SK-N-SH (cell line): ENCODE measurements around the gene EIF2D. TPM values are rescaled to one million over a fixed set of nuclear protein-coding genes. Genes with fewer than 3 reads are reported as not detected.
A peak's percentile ranks its signal among the peaks of the same experiment; 100 is the strongest.

ENCODE experiments used
- CTCF ChIA-PET: fragments of 300-600, 350-600 bp; formaldehyde crosslinking; extraction: SDS; loops from one replicate; lab custom pipeline; 2021; lab: Yijun Ruan, JAX
- POLR2A ChIA-PET: fragments of 350-600 bp; sonication (Branson Sonifier 250); formaldehyde crosslinking; extraction: SDS; loops from one replicate; lab custom pipeline; 2020; ENCODE audit warnings: antibody characterized with exemption, inconsistent platforms; lab: Yijun Ruan, JAX
- DNase-seq: peaks from one replicate; pipeline ENCODE4 v3.0.0; 2012
- H2AFZ ChIP-seq: fragments of 200-600 bp; sonication (generic); 2 replicates; pipeline ENCODE4 v1.8.1; 2016; ENCODE audit warnings: antibody characterized with exemption, mild to moderate bottlenecking, low read depth
- H3F3A ChIP-seq: fragments of 200-600 bp; sonication (generic); replicated peaks from 2 replicates; pipeline ENCODE3; 2016; ENCODE audit warnings: antibody characterized with exemption, mild to moderate bottlenecking; ENCODE audit not compliant: insufficient read depth
- H3K27ac ChIP-seq, 2 experiments: fragments of 200-500 bp in 1 of 2; fragments of 200-600 bp in 1 of 2; sonication (Bioruptor generic) in 1 of 2; sonication (generic), shearing (Covaris generic) in 1 of 2; 2 replicates each; pipeline versions ENCODE4 v1.5.1 to v1.6.1; 2014 to 2016; ENCODE audit warnings: low read depth in 2 of 2, inconsistent platforms in 1 of 2, low read length in 1 of 2, mild to moderate bottlenecking in 1 of 2, mixed read lengths in 1 of 2
- H3K27me3 ChIP-seq: fragments of 200-600 bp; sonication (generic), shearing (Covaris generic); 2 replicates; pipeline ENCODE4 v1.6.1; 2016; ENCODE audit warnings: mixed run types; ENCODE audit not compliant: insufficient read depth
- H3K36me3 ChIP-seq, 2 experiments: fragments of 200-500 bp in 1 of 2; fragments of 200-600 bp in 1 of 2; sonication (Bioruptor generic) in 1 of 2; sonication (generic) in 1 of 2; replicated peaks in 1 of 2; 2 replicates each; pipeline versions ENCODE3 to v1.5.1; 2014 to 2016; ENCODE audit warnings: low read length in 1 of 2, mild to moderate bottlenecking in 1 of 2; ENCODE audit not compliant: insufficient read depth in 2 of 2, control insufficient read depth in 1 of 2
- H3K4me1 ChIP-seq, 2 experiments: fragments of 200-500 bp in 1 of 2; fragments of 200-600 bp in 1 of 2; sonication (Bioruptor generic) in 1 of 2; sonication (generic), shearing (Covaris generic) in 1 of 2; 2 replicates each; pipeline versions ENCODE4 v1.5.1 to v1.6.1; 2014 to 2016; ENCODE audit warnings: low read depth in 1 of 2, low read length in 1 of 2, mixed run types in 1 of 2; ENCODE audit not compliant: insufficient read depth in 2 of 2, control insufficient read depth in 1 of 2
- H3K4me2 ChIP-seq: fragments of 200-600 bp; sonication (generic), shearing (Covaris generic); 2 replicates; pipeline ENCODE4 v1.6.1; 2017; ENCODE audit warnings: mixed run types
- H3K4me3 ChIP-seq, 2 experiments: fragments of 200-500 bp in 1 of 2; fragments of 200-600 bp in 1 of 2; sonication (Bioruptor generic) in 1 of 2; sonication (generic), shearing (Covaris generic) in 1 of 2; 2 replicates each; pipeline versions ENCODE4 v1.5.1 to v1.8.1; 2014 to 2016; ENCODE audit warnings: low read depth in 2 of 2, inconsistent platforms in 1 of 2, low read length in 1 of 2, mild to moderate bottlenecking in 1 of 2, mixed read lengths in 1 of 2, moderate library complexity in 1 of 2
- H3K79me2 ChIP-seq: fragments of 200-600 bp; sonication (generic); 2 replicates; pipeline ENCODE4 v1.8.1; 2017; ENCODE audit warnings: mild to moderate bottlenecking; ENCODE audit not compliant: insufficient read depth
- H3K9ac ChIP-seq: fragments of 200-600 bp; sonication (generic); 2 replicates; pipeline ENCODE4 v1.6.1; 2017; ENCODE audit warnings: mixed run types
- H3K9me2 ChIP-seq: fragments of 200-600 bp; sonication (generic); 2 replicates; pipeline ENCODE4 v1.6.1; 2017; ENCODE audit warnings: mixed run types
- H3K9me3 ChIP-seq: fragments of 200-600 bp; sonication (generic); 2 replicates; pipeline ENCODE4 v1.6.1; 2017; ENCODE audit warnings: mixed run types, mild to moderate bottlenecking, moderate library complexity
- H4K20me1 ChIP-seq: fragments of 200-600 bp; sonication (generic); 2 replicates; pipeline ENCODE4 v1.6.1; 2017; ENCODE audit warnings: mild to moderate bottlenecking, mixed run types; ENCODE audit not compliant: insufficient read depth
- EZH2phosphoT487 ChIP-seq: fragments of 200-600 bp; sonication (generic); IDR thresholded peaks from 2 replicates; pipeline ENCODE4 v1.6.1; 2017; ENCODE audit warnings: low read depth, mixed run types, mild to moderate bottlenecking, antibody characterized with exemption, moderate library complexity, borderline replicate concordance
- JUND ChIP-seq: IDR thresholded peaks from 2 replicates; pipeline ENCODE4 v1.4.0; 2012
- MXI1 ChIP-seq: IDR thresholded peaks from 2 replicates; pipeline ENCODE4 v1.6.1; 2012; ENCODE audit warnings: mild to moderate bottlenecking, low read depth, low read length, improper control_type of control experiment
- NRF1 ChIP-seq: IDR thresholded peaks from 2 replicates; pipeline ENCODE4 v1.6.1; 2012; ENCODE audit warnings: low read depth, mild to moderate bottlenecking, low read length
- RCOR1 ChIP-seq: fragments of 150-350 bp; IDR thresholded peaks from 2 replicates; pipeline ENCODE4 v1.6.1; 2017; ENCODE audit warnings: antibody characterized with exemption, low read length
- SIN3A ChIP-seq: IDR thresholded peaks from 2 replicates; pipeline ENCODE4 v1.6.1; 2012; ENCODE audit warnings: low read depth, mild to moderate bottlenecking, low read length, moderate library complexity, borderline replicate concordance
- SMC3 ChIP-seq: IDR thresholded peaks from 2 replicates; pipeline ENCODE4 v1.6.1; 2012; ENCODE audit warnings: low read depth, low read length, improper control_type of control experiment
- TAF1 ChIP-seq: IDR thresholded peaks from 2 replicates; pipeline ENCODE4 v1.6.1; 2012; ENCODE audit warnings: low read depth, mild to moderate bottlenecking, low read length, moderate library complexity, borderline replicate concordance
- TCF12 ChIP-seq: IDR thresholded peaks from 2 replicates; pipeline ENCODE4 v1.4.0; 2012
- YY1 ChIP-seq: IDR thresholded peaks from 2 replicates; pipeline ENCODE4 v1.4.0; 2012; ENCODE audit warnings: low read depth, mild to moderate bottlenecking
- WGBS: methylation state at CpG from one replicate; pipeline ENCODE4 v1.1.6; 2017; ENCODE audit warnings: low lambda C conversion rate; 5-methylcytosine and 5-hydroxymethylcytosine counted together
- polyA plus RNA-seq, 3 experiments: library from polyadenylated mRNA; depleted of rRNA; stranded (reverse); fragments of >200 nt; gene quantifications; 2 replicates each; pipeline ENCODE4 v1.2.3, GENCODE V29; 2012
- TF ChIP-seq, protein P1 (sequence below): IDR thresholded peaks from 2 replicates; pipeline ENCODE4 v1.6.1; 2012; ENCODE audit warnings: mild to moderate bottlenecking, low read depth, low read length, moderate library complexity
- TF ChIP-seq, protein P2 (sequence below): fragments of 200-600 bp; sonication (generic); IDR thresholded peaks from 2 replicates; pipeline ENCODE4 v1.6.1; 2017; ENCODE audit warnings: antibody characterized with exemption, mild to moderate bottlenecking, moderate library complexity
- TF ChIP-seq, protein P3 (sequence below): IDR thresholded peaks from 2 replicates; pipeline ENCODE4; 2012
- TF ChIP-seq, protein P4 (sequence below): IDR thresholded peaks from 2 replicates; pipeline ENCODE4 v1.4.0; 2012; ENCODE audit warnings: low read depth, borderline replicate concordance
- TF ChIP-seq, protein P5 (sequence below): fragments of 150-350 bp; IDR thresholded peaks from 2 replicates; pipeline ENCODE4 v1.6.1; 2016; ENCODE audit warnings: mild to moderate bottlenecking, low read depth, low read length

The EIF2D gene
- polyA plus RNA-seq, 1 of the 3 experiments (the other 2 are of a cell fraction): 59.5 TPM

DNA sequence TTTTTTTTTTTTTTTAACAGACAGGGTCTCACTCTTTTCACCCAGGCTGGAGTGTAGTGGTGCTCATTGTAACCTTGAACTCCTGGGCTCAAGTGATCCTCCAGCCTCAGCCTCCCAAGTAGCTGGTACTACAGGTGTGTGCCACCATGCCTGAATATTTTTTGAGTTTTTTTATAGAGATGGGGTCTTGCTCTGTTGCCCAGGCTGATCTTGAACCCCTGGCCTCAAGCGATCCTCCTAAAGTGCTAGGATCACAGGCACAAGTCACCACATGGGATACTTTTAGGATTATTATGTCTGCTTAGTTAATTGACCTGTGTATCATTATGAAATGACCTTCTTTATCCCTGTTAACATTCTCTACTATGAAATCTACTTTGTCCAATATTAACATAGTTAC lies 66.9 kb downstream of the EIF2D start:
- no peaks in the 10 kb centered on the region for H3F3A ChIP-seq
- POLR2A ChIA-PET: no interaction called here
- CTCF ChIA-PET: interaction anchor here (0.6 to 17.3 kb wide), 25 partner anchors 10 to 603 kb away, joined by 3 to 241 read pairs (median 9); partner anchors contain the start of genes IKBKE and RASSF5
- no peak overlapping the region for H3K27ac ChIP-seq
- no peaks in the 10 kb centered on the region for H3K9me3 ChIP-seq
- H2AFZ ChIP-seq: no peak overlapping the region
- TF ChIP-seq NRF1 (no peak), JUND (no peak), TAF1 (no peak), RCOR1 (no peak), EZH2phosphoT487 (no peak)
- TF ChIP-seq, protein P1, sequence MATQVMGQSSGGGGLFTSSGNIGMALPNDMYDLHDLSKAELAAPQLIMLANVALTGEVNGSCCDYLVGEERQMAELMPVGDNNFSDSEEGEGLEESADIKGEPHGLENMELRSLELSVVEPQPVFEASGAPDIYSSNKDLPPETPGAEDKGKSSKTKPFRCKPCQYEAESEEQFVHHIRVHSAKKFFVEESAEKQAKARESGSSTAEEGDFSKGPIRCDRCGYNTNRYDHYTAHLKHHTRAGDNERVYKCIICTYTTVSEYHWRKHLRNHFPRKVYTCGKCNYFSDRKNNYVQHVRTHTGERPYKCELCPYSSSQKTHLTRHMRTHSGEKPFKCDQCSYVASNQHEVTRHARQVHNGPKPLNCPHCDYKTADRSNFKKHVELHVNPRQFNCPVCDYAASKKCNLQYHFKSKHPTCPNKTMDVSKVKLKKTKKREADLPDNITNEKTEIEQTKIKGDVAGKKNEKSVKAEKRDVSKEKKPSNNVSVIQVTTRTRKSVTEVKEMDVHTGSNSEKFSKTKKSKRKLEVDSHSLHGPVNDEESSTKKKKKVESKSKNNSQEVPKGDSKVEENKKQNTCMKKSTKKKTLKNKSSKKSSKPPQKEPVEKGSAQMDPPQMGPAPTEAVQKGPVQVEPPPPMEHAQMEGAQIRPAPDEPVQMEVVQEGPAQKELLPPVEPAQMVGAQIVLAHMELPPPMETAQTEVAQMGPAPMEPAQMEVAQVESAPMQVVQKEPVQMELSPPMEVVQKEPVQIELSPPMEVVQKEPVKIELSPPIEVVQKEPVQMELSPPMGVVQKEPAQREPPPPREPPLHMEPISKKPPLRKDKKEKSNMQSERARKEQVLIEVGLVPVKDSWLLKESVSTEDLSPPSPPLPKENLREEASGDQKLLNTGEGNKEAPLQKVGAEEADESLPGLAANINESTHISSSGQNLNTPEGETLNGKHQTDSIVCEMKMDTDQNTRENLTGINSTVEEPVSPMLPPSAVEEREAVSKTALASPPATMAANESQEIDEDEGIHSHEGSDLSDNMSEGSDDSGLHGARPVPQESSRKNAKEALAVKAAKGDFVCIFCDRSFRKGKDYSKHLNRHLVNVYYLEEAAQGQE: no peak
- TF ChIP-seq, protein P2, sequence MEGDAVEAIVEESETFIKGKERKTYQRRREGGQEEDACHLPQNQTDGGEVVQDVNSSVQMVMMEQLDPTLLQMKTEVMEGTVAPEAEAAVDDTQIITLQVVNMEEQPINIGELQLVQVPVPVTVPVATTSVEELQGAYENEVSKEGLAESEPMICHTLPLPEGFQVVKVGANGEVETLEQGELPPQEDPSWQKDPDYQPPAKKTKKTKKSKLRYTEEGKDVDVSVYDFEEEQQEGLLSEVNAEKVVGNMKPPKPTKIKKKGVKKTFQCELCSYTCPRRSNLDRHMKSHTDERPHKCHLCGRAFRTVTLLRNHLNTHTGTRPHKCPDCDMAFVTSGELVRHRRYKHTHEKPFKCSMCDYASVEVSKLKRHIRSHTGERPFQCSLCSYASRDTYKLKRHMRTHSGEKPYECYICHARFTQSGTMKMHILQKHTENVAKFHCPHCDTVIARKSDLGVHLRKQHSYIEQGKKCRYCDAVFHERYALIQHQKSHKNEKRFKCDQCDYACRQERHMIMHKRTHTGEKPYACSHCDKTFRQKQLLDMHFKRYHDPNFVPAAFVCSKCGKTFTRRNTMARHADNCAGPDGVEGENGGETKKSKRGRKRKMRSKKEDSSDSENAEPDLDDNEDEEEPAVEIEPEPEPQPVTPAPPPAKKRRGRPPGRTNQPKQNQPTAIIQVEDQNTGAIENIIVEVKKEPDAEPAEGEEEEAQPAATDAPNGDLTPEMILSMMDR: no peak
- H3K36me3 ChIP-seq: no peaks in the 10 kb centered on the region
- WGBS: 100% methylated on average over 1 of the region's 1 CpG
- no peak for DNase-seq
- no peaks in the 10 kb centered on the region; a peak in 1 of 4 replicates for H3K4me1 ChIP-seq
- no peak overlapping the region for H3K4me3 ChIP-seq
- H3K79me2 ChIP-seq: no peaks in the 10 kb centered on the region
- H3K4me2 ChIP-seq: no peak overlapping the region
- no peaks in the 10 kb centered on the region for H4K20me1 ChIP-seq
- no peaks in the 10 kb centered on the region for H3K9me2 ChIP-seq
- H3K27me3 ChIP-seq: no peaks in the 10 kb centered on the region; the same call in 1 of the 2 replicates
- no peak overlapping the region for H3K9ac ChIP-seq

DNA sequence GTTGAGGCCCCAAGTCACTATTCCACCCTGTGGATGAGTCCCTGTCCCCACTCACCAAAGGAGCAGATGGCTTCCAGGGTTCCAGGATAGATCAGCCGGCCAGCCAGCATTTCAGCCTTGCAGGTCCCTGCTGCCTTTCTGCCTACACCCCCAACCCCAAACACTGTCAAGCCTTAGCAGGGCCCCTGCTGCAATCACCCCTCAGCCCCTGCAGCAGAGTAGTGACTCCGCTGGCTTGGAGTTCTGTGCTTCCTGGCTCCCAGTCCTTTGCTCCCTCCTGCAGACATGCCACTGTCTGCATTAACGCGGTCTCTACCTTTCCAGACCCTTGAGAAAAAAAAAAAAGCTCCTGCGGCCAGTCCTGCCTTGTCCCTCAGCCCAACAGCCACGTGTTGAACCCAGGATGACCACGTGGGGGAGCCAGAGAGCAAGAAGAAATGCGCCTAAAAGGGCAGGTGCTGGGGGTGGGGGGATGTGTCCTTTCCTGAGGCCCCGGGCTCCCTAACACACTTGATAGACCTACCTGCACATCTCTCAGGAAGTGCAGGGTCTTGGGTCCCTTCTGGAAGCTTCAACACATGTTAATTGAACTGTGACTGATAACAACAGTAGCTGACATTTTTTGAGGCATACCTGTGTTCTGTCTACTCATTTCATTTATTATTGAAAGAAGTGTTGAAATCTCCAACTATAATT lies 67.6 kb downstream of the EIF2D start:
- H3K4me1 ChIP-seq: no peaks in the 10 kb centered on the region; a peak in 1 of 4 replicates
- H3F3A ChIP-seq: no peaks in the 10 kb centered on the region
- no peaks in the 10 kb centered on the region for H3K9me3 ChIP-seq
- no peaks in the 10 kb centered on the region; the same call in 1 of the 2 replicates for H3K27me3 ChIP-seq
- no peak overlapping the region for H3K4me2 ChIP-seq
- no peaks in the 10 kb centered on the region for H3K36me3 ChIP-seq
- H4K20me1 ChIP-seq: no peaks in the 10 kb centered on the region
- ChIA-PET POLR2A (no interaction called here), CTCF (interaction anchor here (0.6 to 17.3 kb wide), 32 partner anchors 9 to 602 kb away, joined by 3 to 241 read pairs (median 7); partner anchors contain the start of genes IKBKE and RASSF5)
- DNase-seq: peak; percentile 86
- H2AFZ ChIP-seq: no peak overlapping the region
- no peak overlapping the region; a peak in 1 of 4 replicates for H3K4me3 ChIP-seq
- H3K27ac ChIP-seq: no peak overlapping the region
- H3K9me2 ChIP-seq: no peaks in the 10 kb centered on the region
- H3K79me2 ChIP-seq: no peaks in the 10 kb centered on the region
- 11% methylated on average over 8 of the region's 9 CpGs for WGBS
- H3K9ac ChIP-seq: no peak overlapping the region
- TF ChIP-seq, protein P3, sequence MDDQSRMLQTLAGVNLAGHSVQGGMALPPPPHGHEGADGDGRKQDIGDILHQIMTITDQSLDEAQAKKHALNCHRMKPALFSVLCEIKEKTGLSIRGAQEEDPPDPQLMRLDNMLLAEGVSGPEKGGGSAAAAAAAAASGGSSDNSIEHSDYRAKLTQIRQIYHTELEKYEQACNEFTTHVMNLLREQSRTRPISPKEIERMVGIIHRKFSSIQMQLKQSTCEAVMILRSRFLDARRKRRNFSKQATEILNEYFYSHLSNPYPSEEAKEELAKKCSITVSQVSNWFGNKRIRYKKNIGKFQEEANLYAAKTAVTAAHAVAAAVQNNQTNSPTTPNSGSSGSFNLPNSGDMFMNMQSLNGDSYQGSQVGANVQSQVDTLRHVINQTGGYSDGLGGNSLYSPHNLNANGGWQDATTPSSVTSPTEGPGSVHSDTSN: no peak
- TF ChIP-seq YY1 (no peak), RCOR1 (no peak), TCF12 (no peak), SIN3A (no peak), JUND (no peak), MXI1 (peak; percentile 42; the same call in 1 of the 2 replicates), SMC3 (peak; percentile 78)
- TF ChIP-seq, protein P4, sequence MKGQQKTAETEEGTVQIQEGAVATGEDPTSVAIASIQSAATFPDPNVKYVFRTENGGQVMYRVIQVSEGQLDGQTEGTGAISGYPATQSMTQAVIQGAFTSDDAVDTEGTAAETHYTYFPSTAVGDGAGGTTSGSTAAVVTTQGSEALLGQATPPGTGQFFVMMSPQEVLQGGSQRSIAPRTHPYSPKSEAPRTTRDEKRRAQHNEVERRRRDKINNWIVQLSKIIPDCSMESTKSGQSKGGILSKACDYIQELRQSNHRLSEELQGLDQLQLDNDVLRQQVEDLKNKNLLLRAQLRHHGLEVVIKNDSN: 0 out of 2 replicates have a peak, but pooled peaks have one; percentile 13
- TF ChIP-seq, protein P5, sequence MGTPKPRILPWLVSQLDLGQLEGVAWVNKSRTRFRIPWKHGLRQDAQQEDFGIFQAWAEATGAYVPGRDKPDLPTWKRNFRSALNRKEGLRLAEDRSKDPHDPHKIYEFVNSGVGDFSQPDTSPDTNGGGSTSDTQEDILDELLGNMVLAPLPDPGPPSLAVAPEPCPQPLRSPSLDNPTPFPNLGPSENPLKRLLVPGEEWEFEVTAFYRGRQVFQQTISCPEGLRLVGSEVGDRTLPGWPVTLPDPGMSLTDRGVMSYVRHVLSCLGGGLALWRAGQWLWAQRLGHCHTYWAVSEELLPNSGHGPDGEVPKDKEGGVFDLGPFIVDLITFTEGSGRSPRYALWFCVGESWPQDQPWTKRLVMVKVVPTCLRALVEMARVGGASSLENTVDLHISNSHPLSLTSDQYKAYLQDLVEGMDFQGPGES: no peak
